Chondrocyte (in vitro differentiated cells): Measurements from ENCODE around the gene CHL1. TPM values are rescaled to one million over a fixed set of nuclear protein-coding genes. Genes with fewer than 3 reads are reported as not detected.

ENCODE experiments used
- DNase-seq: peaks from one replicate; pipeline ENCODE4 v3.0.0; 2021; ENCODE audit warnings: mixed read lengths, low spot score
- H3K27ac Mint-ChIP-seq: one replicate; pipeline ENCODE4 v1.8.0; 2021; ENCODE audit warnings: mild to moderate bottlenecking, moderate library complexity, mixed read lengths; ENCODE audit not compliant: unreplicated experiment
- H3K27me3 Mint-ChIP-seq: 2 replicates; pipeline ENCODE4 v1.8.0; 2021; ENCODE audit warnings: low read depth, mixed read lengths
- H3K36me3 Mint-ChIP-seq: 2 replicates; pipeline ENCODE4 v1.8.0; 2021; ENCODE audit warnings: low read depth, mixed read lengths
- H3K4me1 Mint-ChIP-seq: 2 replicates; pipeline ENCODE4 v1.8.0; 2021; ENCODE audit warnings: low read depth, mild to moderate bottlenecking, mixed read lengths
- H3K4me3 Mint-ChIP-seq: one replicate; pipeline ENCODE4 v1.8.0; 2021; ENCODE audit warnings: mild to moderate bottlenecking, moderate library complexity, mixed read lengths; ENCODE audit not compliant: unreplicated experiment
- H3K9me3 Mint-ChIP-seq: 2 replicates; pipeline ENCODE4 v1.8.0; 2021; ENCODE audit warnings: low read depth, mixed read lengths
- total RNA-seq: library from RNA; stranded (reverse); gene quantifications from 3 replicates; pipeline ENCODE4 v1.2.1, GENCODE V29; 2021
- TF ChIP-seq, protein P1 (sequence below): fragments of 200-600 bp; sonication (generic); IDR thresholded peaks from 2 replicates; pipeline ENCODE4 v1.5.0; 2021; ENCODE audit warnings: antibody characterized with exemption, mild to moderate bottlenecking, moderate library complexity

The CHL1 gene
- total RNA-seq, 1 donor from 2014 or later = not detected

DNA sequence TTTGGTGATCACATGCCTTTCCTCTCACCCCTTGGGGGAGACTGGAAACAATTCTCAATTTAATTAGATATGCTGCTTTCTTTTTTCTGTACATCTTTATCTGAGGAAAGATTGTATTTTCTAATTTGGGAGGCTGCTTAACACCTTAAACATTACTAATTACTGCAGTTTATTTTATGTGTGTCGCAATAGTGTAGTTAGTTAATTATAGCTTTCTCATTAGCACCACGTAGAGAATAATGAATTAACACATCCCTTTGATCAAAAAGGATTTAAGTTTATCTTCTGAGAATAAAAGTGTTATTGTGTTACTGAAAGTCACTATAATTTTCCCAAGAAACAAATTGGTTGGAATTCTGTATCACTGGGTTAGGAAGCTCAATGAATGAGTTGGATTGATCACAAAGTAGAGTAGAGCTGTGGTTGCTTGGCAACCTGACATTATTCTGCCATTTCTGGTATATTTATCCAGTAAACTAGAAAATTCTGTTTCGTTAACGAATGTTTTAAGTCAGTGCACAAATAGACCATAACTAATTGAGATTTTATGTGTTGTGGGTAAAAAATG lies 4.3 kb downstream of the CHL1 start:
- H3K27me3 Mint-ChIP-seq = peaks cover 39% of the 10 kb centered on the region
- no peak for DNase-seq
- peaks cover 8% of the 10 kb centered on the region for H3K4me1 Mint-ChIP-seq
- no peak overlapping the region for H3K4me3 Mint-ChIP-seq
- no peaks in the 10 kb centered on the region for H3K9me3 Mint-ChIP-seq
- no peaks in the 10 kb centered on the region for H3K36me3 Mint-ChIP-seq
- no peak overlapping the region for H3K27ac Mint-ChIP-seq
- TF ChIP-seq, protein P1, sequence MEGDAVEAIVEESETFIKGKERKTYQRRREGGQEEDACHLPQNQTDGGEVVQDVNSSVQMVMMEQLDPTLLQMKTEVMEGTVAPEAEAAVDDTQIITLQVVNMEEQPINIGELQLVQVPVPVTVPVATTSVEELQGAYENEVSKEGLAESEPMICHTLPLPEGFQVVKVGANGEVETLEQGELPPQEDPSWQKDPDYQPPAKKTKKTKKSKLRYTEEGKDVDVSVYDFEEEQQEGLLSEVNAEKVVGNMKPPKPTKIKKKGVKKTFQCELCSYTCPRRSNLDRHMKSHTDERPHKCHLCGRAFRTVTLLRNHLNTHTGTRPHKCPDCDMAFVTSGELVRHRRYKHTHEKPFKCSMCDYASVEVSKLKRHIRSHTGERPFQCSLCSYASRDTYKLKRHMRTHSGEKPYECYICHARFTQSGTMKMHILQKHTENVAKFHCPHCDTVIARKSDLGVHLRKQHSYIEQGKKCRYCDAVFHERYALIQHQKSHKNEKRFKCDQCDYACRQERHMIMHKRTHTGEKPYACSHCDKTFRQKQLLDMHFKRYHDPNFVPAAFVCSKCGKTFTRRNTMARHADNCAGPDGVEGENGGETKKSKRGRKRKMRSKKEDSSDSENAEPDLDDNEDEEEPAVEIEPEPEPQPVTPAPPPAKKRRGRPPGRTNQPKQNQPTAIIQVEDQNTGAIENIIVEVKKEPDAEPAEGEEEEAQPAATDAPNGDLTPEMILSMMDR = no peak

DNA sequence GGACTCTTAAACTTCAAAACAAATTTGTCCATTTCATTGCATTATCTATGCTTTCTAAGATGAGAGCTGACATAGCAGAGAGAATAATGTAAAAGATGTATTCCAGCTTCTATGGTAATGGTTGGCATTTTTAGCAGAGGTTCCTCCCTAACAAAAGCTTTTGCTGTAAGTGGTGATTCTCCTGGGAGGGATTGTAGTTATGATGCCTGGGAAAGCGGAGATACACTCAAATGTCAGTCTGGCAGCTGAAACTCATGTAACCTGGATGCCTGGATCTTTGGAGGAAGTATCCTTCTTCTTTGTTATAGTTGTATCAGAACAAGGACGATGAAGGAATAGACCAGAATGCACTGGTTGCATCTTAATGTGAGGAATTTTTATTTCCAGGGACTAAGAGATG lies 7.5 kb downstream of the CHL1 start:
- no peaks in the 10 kb centered on the region for H3K36me3 Mint-ChIP-seq
- H3K4me1 Mint-ChIP-seq = no peaks in the 10 kb centered on the region
- no peak overlapping the region for H3K27ac Mint-ChIP-seq
- no peaks in the 10 kb centered on the region for H3K9me3 Mint-ChIP-seq
- TF ChIP-seq, protein P1 = no peak
- H3K27me3 Mint-ChIP-seq = peaks cover 26% of the 10 kb centered on the region
- DNase-seq = no peak
- H3K4me3 Mint-ChIP-seq = no peak overlapping the region

DNA sequence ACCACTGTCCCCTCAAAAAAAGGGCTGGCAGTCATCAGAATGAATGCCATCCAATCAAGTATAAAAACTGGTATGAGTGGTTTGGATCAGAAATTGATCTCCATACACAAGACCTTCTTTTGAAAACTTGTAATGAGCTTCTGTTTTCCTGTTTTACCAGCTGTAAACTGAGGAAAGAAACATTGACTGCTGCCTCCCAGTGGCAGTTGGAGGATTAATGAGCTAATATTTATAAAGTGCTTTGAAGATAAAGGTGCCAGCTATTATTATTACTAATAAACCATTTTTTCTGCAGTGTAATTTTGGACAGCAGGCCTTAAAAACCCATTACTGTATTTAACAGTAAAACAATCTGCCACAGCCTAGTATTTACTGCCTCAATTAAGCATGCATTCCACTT lies 11.4 kb downstream of the CHL1 start:
- Mint-ChIP-seq H3K36me3 (no peaks in the 10 kb centered on the region), H3K27me3 (peaks cover 8% of the 10 kb centered on the region), H3K27ac (no peak overlapping the region), H3K4me3 (no peak overlapping the region), H3K9me3 (no peaks in the 10 kb centered on the region), H3K4me1 (no peaks in the 10 kb centered on the region)
- TF ChIP-seq, protein P1 = no peak
- no peak for DNase-seq

DNA sequence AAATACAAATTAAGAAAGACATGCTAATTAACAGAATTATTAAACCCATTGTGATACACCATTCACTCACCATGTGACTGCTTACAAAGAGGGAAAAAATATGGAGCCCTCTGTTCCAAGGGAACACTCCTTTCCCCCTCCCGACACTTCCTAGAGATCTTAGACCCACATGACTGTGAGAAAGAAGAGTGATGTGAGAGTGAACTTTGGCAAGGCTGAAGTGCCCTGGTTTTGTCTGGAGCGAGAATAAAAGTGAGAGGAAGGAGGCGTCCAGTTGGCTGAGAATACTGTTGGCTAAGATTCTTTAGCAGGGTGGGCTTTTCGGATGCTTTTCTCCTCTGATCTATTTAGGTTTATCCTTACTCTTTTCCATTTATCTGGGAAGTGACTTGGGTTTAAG lies 14.1 kb downstream of the CHL1 start:
- no peak for DNase-seq
- Mint-ChIP-seq H3K27ac (no peak overlapping the region), H3K9me3 (no peaks in the 10 kb centered on the region), H3K36me3 (no peaks in the 10 kb centered on the region), H3K4me1 (no peaks in the 10 kb centered on the region), H3K4me3 (no peak overlapping the region), H3K27me3 (no peaks in the 10 kb centered on the region)
- TF ChIP-seq, protein P1 = no peak

DNA sequence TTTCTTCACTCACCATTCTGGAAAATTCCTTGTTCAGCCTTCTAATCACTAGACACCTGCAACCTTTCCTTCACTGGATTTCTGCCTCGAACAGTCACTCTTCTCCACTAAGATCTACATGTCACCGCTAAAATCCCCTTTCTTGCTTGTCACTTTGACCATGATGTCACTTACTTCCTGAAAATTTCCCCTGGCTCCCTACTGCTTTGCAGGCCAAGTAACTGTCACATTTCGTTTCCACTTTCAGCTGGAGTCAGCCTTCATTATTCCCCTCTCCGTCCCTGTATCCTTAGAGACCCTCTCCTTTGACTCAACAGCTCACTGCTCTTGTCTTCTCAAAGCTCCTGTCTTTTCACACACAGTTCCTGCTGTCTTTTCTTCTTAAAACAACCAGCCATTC lies 15.9 kb downstream of the CHL1 start:
- Mint-ChIP-seq H3K9me3 (peaks cover 3% of the 10 kb centered on the region), H3K4me3 (no peak overlapping the region), H3K27me3 (no peaks in the 10 kb centered on the region), H3K27ac (no peak overlapping the region), H3K4me1 (no peaks in the 10 kb centered on the region), H3K36me3 (no peaks in the 10 kb centered on the region)
- TF ChIP-seq, protein P1 = no peak
- DNase-seq = no peak
